Activated naive CD8-positive, alpha-beta T cell treated with anti-CD3 and anti-CD28 coated beads, Interleukin-2, amount 50 U/mL, for 24 hours (primary cell): Measurements from ENCODE around the gene HMGCL.
"Not testable (repeated sequence)": the region's sequence is repeated elsewhere in the genome, so short reads cannot be mapped to it uniquely, and the experiment has no call there.

Experiments used
- ATAC-seq: fragments of 150-1000 bp; cut with Tn5 transposase; one replicate; pipeline ENCODE4 v1.10.0; 2021
- DNase-seq: peaks from one replicate; pipeline ENCODE4 v3.0.0; 2021
- H3K27ac Mint-ChIP-seq: one replicate; pipeline ENCODE4 v1.8.0; 2021; ENCODE audit warnings: mild to moderate bottlenecking, mixed read lengths
- H3K27me3 Mint-ChIP-seq: one replicate; pipeline ENCODE4 v1.8.0; 2021; ENCODE audit warnings: mixed read lengths
- H3K36me3 Mint-ChIP-seq: one replicate; pipeline ENCODE4 v1.8.0; 2021; ENCODE audit warnings: low read depth, mixed read lengths
- H3K4me1 Mint-ChIP-seq: one replicate; pipeline ENCODE4 v1.8.0; 2021; ENCODE audit warnings: mixed read lengths
- H3K4me3 Mint-ChIP-seq: one replicate; pipeline ENCODE4 v1.8.0; 2021; ENCODE audit warnings: mild to moderate bottlenecking, moderate library complexity, mixed read lengths
- H3K9me3 Mint-ChIP-seq: one replicate; pipeline ENCODE4 v1.8.0; 2021; ENCODE audit warnings: mixed read lengths

The HMGCL gene

DNA sequence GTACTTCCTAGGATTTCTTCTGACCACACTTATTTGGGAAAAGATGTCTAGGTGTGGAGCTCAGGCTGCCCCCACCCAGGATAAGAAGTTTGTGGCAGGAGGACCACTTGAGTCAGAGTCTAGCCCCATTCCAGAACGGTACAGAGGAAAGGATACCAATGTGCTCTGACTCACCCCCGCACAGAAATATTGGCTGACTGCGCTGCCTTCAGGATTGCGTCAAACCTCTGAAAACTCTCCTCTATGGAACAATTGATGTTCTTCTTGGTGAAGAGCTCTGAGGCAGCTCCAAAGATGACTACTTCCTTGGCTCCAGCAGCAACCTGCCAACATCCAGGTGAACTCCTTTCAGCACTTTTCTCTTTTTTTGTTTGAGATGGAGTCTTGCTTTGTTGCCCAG is 11.2 kb downstream of the HMGCL start:
- Mint-ChIP-seq H3K4me3 (no peak overlapping the region), H3K27ac (no peak overlapping the region), H3K9me3 (no peaks in the 10 kb centered on the region), H3K4me1 (peaks cover 9% of the 10 kb centered on the region), H3K36me3 (peaks cover 8% of the 10 kb centered on the region), H3K27me3 (no peaks in the 10 kb centered on the region)
- DNase-seq (no peak), ATAC-seq (no peak)

DNA sequence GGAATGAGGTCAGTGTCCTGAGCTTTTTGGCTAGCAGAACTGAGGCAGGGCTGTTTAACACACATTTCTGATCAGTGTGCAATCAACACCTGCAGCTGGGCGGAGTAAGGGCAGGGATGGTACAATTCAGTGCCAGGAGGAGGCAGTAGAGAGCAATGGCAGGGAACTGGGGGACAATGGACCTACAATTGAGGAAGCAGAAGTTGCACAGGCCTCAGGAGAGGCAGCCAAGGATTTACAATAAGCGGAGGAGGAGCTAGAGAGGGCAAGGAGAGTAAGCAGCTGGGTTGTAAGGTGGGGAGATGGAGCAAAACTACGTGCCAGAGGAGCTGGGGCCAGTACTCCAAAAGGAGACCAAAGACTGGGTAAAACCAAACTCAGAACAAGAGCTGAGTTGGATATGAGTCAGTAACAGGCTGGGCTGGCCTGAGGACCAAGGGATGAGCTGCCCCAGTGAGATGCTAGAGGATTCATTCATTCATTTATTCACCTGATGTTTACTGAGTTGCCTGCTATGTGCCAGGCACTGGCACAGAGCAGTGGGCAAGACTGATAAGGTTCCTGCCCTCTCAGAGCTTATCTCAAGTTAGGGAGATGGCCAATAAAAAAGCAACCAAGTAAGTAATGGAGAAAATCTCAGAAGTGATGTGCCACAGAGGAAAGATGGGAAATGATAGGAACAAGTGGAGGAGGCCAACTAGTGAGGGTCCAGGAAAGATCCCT is 14.2 kb downstream of the HMGCL start:
- peaks cover 9% of the 10 kb centered on the region for H3K4me1 Mint-ChIP-seq
- H3K27me3 Mint-ChIP-seq = no peaks in the 10 kb centered on the region
- peaks cover 4% of the 10 kb centered on the region for H3K36me3 Mint-ChIP-seq
- ATAC-seq (peak; percentile 63), DNase-seq (peak; percentile 59)
- peak overlapping the region; percentile 0 for H3K27ac Mint-ChIP-seq
- H3K4me3 Mint-ChIP-seq = no peak overlapping the region
- no peaks in the 10 kb centered on the region for H3K9me3 Mint-ChIP-seq

DNA sequence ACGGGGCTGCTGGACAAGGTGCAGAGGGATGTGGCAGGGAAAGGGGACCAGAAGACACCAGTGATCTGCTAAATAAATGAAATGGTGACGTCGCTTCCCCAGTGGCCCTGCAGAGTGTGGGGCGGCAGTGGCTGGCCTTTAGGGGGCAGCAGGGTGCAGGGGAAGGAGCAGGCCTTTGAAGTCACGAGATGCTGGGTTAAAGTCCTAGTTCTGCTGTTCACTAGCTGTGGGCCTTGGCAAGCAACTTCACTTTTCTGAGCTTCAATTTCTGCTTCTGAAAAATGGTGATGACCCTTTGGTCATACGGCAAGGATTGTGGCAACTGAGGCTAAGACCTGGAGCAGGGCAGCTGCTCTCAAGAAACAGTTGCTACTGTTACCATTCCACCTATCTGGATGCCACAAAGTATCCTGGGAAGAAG is 15.5 kb downstream of the HMGCL start:
- DNase-seq (peak; percentile 84), ATAC-seq (peak; percentile 93)
- no peak overlapping the region for H3K4me3 Mint-ChIP-seq
- no peak overlapping the region for H3K27ac Mint-ChIP-seq
- no peaks in the 10 kb centered on the region for H3K27me3 Mint-ChIP-seq
- peaks cover 9% of the 10 kb centered on the region for H3K4me1 Mint-ChIP-seq
- H3K36me3 Mint-ChIP-seq = peaks cover 4% of the 10 kb centered on the region
- H3K9me3 Mint-ChIP-seq = no peaks in the 10 kb centered on the region

DNA sequence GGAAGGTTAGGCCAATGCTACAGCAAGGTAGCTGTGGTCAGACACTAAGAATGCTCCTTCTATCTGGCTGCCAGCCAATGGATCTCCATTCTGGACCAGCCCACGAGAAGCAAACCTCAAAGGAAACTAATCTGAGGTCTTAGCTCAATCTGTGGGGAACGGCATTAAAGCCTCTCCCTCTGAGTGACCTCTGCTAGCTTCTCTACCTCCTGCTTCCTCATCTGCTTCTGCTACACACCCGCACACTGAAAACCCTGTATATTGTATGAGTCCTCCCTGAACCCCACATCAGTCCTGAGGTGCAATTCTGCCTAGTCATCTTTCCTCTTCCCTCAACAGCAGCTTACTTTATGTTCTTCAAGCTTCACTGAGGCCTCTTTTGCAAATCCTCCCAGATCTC is 17.8 kb downstream of the HMGCL start:
- Mint-ChIP-seq H3K4me1 (peaks cover 9% of the 10 kb centered on the region), H3K27me3 (no peaks in the 10 kb centered on the region), H3K27ac (peak overlapping the region; percentile 40), H3K9me3 (no peaks in the 10 kb centered on the region), H3K4me3 (no peak overlapping the region), H3K36me3 (peaks cover 4% of the 10 kb centered on the region)
- ATAC-seq (no peak), DNase-seq (no peak)

DNA sequence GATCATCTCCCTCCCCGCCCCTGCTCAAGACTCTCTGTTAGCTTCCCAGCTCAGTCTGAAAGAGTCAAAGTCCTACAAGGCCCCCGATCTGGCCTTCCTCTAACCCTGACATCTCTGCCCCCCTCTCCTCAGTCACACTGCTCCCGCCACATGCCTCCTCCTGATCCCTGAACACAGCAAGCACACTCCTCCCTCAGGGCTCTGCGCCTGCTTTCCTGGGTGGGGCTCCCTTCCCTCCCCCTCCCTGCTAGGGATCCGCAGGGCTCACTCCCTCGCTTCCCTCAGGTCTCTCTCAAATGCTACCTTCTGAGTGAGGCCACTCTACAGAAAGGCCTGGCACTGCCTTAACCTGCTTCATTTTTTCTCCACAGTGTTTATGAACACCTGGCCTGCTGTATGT is 18.9 kb downstream of the HMGCL start:
- DNase-seq (no peak), ATAC-seq (no peak)
- Mint-ChIP-seq H3K36me3 (no peaks in the 10 kb centered on the region), H3K4me3 (no peak overlapping the region), H3K27ac (no peak overlapping the region), H3K27me3 (no peaks in the 10 kb centered on the region), H3K9me3 (no peaks in the 10 kb centered on the region), H3K4me1 (peaks cover 12% of the 10 kb centered on the region)

DNA sequence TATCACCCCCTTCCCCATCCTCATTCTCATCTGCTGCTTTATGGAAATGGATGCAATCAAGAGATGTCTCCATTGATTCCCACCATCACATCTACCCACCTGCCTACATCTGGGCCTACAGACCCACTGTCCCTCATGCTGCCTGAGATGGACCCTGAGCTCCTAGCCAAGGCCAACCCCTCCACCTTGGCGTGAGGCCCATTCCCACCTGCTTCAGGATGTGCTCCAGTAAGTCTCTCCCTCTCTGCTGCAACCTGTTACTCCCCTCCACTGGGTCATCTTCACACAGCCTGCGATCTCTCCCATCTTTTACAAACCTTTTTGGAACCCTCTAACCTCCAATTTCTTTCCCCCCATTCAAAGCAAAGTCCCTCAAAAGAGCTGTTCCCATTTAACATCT is 20.2 kb downstream of the HMGCL start:
- no peak for ATAC-seq
- no peak for DNase-seq
- no peak overlapping the region for H3K4me3 Mint-ChIP-seq
- no peaks in the 10 kb centered on the region for H3K9me3 Mint-ChIP-seq
- H3K27ac Mint-ChIP-seq = peak overlapping the region; percentile 40
- H3K4me1 Mint-ChIP-seq = peaks cover 9% of the 10 kb centered on the region
- no peaks in the 10 kb centered on the region for H3K27me3 Mint-ChIP-seq
- H3K36me3 Mint-ChIP-seq = no peaks in the 10 kb centered on the region

DNA sequence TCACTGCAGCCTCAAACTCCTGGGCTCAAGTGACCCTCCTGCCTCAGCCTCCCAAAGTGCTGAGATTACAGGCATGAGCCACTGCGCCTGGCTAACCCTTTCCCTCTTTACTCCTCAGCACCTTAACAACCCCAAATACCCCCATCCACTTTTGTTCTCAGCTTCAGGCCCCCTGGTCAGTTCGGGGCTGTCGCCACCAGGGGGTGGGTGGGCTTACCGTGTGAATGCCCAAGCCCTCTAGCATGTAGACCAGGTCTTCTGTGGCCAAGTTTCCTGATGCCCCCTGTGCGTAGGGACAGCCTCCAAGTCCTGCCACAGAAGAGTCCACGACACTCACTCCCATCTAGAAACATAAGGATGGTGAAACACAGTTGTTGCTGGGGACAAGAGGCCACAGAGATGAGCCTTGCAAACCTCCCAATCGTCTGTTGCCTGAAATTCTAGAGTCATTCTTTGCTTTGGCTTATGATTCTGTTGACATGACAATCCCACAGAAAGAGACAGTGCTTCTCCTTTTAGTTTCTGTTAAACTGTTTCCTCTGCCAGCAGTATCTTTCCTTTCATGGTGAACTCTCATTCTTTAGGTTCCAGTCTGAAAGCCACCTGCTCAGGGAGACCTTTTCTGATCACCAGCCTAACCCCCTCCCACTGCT is 20.9 kb downstream of the HMGCL start:
- Mint-ChIP-seq H3K36me3 (peaks cover 2% of the 10 kb centered on the region), H3K27me3 (no peaks in the 10 kb centered on the region), H3K27ac (no peak overlapping the region), H3K4me3 (no peak overlapping the region), H3K4me1 (peaks cover 11% of the 10 kb centered on the region), H3K9me3 (no peaks in the 10 kb centered on the region)
- ATAC-seq (no peak), DNase-seq (no peak)

DNA sequence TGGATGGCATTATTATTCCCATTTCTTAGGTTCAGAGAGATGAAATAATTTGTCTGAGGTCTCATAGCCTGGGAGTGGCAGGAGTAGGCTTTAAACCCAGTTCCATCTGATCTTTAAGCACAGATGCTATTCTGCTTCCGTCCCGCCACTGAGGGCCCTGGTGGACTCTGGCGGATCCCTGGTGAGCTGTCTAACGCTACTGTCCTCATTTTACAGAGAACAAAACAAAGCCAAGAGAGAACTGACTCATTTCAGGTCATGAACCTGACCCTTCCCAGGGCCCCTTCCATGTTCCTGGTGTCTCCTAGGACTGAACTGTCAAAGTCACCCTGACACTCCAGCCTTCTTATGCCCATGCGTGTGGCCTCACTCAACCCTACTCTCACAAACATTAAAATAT is 21.6 kb downstream of the HMGCL start:
- no peak for DNase-seq
- ATAC-seq = no peak
- Mint-ChIP-seq H3K9me3 (no peaks in the 10 kb centered on the region), H3K27me3 (no peaks in the 10 kb centered on the region), H3K27ac (no peak overlapping the region), H3K36me3 (peaks cover 3% of the 10 kb centered on the region), H3K4me3 (no peak overlapping the region), H3K4me1 (peaks cover 17% of the 10 kb centered on the region)

DNA sequence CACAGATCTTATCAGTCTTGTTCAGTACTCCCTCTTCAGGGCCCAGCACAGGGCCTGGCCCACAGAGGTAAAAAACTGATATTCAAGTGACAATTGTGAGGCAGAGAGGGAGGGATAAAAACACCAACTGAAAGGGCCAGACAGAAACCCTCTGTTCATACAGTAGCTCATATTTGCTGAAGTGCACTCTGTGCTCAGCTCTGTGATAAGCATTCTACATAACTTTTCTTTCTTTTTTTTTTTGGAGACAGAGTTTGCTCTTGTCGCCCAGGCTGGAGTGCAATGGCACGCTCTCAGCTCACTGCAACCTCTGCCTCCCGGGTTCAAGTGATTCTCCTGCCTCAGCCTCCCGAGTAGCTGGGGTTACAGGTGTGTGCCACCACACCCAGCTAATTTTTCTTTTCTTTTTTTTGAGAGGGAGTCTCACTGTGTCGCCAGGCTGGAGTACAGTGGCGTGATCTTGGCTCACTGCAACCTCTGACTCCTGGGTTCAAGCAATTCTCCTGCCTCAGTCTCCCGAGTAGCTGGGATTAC is 22.4 kb downstream of the HMGCL start:
- H3K27ac Mint-ChIP-seq, H3K36me3 Mint-ChIP-seq, H3K4me3 Mint-ChIP-seq, ATAC-seq, H3K27me3 Mint-ChIP-seq, H3K9me3 Mint-ChIP-seq, DNase-seq: not testable (repeated sequence)
- H3K4me1 Mint-ChIP-seq = peaks cover 20% of the 10 kb centered on the region

DNA sequence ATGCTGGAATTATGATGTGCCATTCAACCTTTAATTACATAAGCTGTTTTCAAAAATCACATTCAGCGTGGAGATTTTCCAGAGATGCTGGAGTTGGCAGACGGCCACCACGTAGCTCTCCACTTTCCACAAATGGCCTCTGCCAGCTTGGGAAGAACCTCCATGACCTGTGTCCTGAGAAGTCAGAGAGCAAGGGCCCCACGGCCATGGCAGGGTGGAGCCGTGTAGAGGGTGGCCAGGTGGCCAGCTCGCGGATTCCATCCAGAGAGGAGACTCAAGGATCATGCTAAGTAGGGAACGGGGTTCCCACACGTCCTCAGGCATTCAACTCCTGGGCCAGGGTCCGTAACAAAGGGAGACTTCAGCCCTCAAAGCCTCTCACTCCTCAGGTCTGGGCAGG is 23.4 kb downstream of the HMGCL start:
- Mint-ChIP-seq H3K9me3 (no peaks in the 10 kb centered on the region), H3K4me1 (peaks cover 20% of the 10 kb centered on the region), H3K4me3 (peak overlapping the region; percentile 95), H3K27ac (peak overlapping the region; percentile 41), H3K36me3 (peaks cover 8% of the 10 kb centered on the region), H3K27me3 (no peaks in the 10 kb centered on the region)
- DNase-seq = no peak
- ATAC-seq = no peak

DNA sequence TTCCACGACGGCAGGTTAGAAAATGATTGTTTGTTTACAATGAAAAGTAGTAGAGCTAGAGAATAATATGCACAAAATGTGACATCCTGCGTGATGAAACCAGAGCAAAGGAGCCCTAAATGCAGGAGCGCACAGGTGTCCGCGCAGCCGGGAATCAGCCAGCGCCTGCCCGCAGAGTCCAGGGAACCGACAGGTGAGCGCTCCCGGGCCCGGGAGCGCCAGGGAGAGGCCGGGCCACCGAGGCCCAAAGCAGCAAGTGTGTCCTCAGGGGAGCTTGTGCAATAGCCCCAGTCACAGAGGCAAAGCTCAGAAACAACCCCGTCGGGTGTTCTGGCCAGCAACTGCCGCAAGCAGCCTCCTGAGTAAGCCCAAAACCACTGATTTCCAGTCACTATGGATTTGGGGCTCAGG is 23.9 kb downstream of the HMGCL start:
- no peak for DNase-seq
- no peaks in the 10 kb centered on the region for H3K27me3 Mint-ChIP-seq
- H3K27ac Mint-ChIP-seq = peak overlapping the region; percentile 83
- H3K4me3 Mint-ChIP-seq = peak overlapping the region; percentile 95
- no peaks in the 10 kb centered on the region for H3K9me3 Mint-ChIP-seq
- H3K4me1 Mint-ChIP-seq = peaks cover 20% of the 10 kb centered on the region
- ATAC-seq = no peak
- peaks cover 8% of the 10 kb centered on the region for H3K36me3 Mint-ChIP-seq

DNA sequence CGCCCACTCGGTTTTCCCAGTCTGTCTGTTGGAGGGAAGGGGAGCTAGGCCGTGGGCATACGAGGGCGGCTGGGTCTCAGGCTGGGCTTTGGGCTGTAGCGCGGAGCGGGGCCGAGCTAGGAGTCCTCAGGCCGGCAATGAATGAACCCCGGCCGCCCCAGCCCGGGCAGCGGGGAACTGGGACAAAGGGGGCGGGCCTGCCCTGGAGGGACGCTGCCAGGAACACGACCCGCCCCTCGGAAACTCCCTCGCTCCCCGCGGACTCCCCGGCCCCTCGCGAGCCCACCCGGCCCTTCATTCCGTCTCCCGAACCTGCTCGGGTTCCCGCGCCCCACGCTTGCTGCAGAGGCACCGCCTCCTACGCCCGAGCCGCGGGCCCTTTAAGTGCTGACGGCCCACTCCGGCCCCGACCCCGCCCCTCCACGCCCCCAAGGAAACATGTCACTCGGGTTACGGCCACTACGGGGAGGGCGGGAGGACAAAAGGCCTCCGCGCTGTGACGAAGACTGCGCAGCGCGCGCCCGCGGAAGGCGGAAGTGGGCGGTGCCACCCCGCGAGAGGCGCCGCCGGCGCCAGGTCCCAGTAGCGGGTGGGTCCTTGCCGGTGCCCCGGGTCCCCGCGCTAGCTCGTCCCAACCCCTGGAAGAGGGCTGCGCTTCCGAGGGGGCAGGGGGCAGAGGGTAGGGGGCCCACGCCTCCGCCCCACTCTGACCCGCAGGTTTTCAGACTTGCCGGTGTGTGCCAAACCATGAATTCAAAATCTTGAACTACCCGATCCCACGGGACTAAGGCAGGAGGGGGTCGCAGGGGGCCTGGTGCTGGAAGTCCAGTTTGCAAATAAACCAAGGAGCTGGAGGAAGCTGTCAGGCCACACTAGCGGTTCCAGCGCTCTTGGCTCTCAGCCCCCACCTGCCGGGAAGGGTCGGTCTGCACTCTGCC is 24.6 kb downstream of the HMGCL start, which contains the start of gene GALE:
GALE (minus strand) TSS at position 355 of the 938 bp plus-strand sequence. CDS start 1,747 bp downstream, outside the sequence.
- DNase-seq (peak; percentile 97), ATAC-seq (peak; percentile 85)
- no peaks in the 10 kb centered on the region for H3K9me3 Mint-ChIP-seq
- peak within 1 kb of the TSS; percentile 91 for H3K27ac Mint-ChIP-seq
- peak within 1 kb of the TSS; percentile 95 for H3K4me3 Mint-ChIP-seq
- H3K36me3 Mint-ChIP-seq = peaks cover 8% of the 10 kb centered on the region
- peaks cover 20% of the 10 kb centered on the region for H3K4me1 Mint-ChIP-seq
- H3K27me3 Mint-ChIP-seq = no peaks in the 10 kb centered on the region

DNA sequence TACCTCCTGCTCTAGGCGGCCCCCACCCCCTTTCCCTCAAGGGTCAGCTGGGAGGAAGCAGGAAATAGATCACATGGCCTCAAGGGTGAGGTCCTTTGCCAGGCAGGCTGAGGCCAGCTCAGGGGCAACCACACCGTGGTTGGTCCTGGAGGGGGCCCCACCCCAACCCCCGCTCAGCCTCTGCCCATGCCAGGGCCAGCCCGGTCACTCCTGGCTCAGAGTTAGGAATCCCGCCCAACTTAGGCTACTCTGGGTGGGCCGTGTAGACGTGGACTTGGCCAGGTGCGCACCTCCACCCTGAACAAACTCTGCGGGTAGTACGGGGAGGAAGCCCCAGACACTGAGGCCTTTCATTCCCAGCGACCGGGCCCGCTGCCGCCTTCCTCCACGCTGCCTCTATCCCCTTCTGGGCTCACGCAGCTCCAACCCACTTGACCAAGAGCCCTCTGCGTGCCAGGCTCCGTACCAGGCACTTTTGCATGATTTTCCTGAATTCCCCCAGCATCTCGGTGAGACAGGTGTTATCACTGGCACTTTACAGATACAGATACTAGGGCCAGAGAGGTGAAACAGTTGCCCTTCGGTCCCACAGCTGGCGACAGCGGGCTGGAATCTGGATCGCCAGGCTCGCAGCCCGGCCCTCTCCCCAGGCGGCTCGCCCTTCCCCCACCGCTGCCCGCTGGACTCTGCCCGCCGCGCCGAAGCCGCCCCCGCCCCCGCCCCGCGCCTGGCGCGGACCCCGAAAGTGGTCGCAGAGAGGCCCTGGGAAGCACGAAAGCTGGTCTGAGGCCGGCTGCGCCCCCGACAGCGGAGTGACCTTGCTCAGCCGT is 25.4 kb downstream of the HMGCL start:
- Mint-ChIP-seq H3K9me3 (no peaks in the 10 kb centered on the region), H3K4me1 (peaks cover 20% of the 10 kb centered on the region), H3K27me3 (no peaks in the 10 kb centered on the region), H3K36me3 (peaks cover 9% of the 10 kb centered on the region), H3K4me3 (peak overlapping the region; percentile 95), H3K27ac (peak overlapping the region; percentile 91)
- DNase-seq = peak; percentile 56
- ATAC-seq = peak; percentile 41

DNA sequence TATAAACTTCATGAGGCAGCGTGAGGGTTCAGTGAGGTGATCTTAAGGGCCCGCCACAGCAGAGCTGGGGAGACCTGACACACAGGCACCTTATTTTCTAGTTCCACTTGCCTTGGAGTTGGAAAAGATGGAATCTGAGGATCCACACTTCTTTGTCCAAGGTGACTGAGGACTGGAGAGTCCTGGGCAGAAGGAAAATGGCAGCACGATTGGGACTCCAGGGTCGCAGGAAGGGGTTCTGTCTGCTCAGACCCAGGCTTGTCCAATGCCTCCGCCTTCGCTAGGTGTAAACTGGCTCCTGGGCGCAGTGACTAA is 26.0 kb downstream of the HMGCL start:
- Mint-ChIP-seq H3K4me1 (peaks cover 20% of the 10 kb centered on the region), H3K36me3 (peaks cover 12% of the 10 kb centered on the region), H3K27ac (peak overlapping the region; percentile 91), H3K27me3 (no peaks in the 10 kb centered on the region), H3K4me3 (peak overlapping the region; percentile 95), H3K9me3 (no peaks in the 10 kb centered on the region)
- ATAC-seq (no peak), DNase-seq (no peak)
